ENCODE measurements around the gene MAP2K1.

DNA sequence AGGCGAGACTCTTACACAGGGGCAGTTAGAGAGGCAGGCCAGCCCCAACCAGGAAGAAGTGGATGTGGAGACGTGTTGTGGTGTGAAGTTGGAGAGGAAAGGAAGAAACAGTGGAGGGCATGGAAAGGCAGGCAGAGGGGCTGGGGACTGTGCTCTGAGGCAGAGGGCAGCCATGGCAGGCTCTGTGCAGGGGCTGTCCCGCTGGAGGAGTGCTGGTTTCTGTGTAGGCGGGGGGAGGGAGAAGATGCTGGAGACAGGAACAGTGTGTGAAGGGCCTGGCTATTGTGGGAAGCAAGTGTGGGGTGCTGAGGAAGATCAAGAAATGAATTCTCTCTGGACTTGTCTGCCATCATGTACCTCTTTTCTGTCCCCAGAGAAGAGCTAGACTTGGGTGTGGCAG lies 89.8 kb downstream of the MAP2K1 start:
- TF ChIP-seq EZH2 (optimal IDR thresholded peaks at IDR 0.05; ENCODE audit: low read depth, low read length) (no peak), EZH2phosphoT487 (IDR thresholded peaks at IDR 0.05; ENCODE audit: low read length) (no peak)
- TF ChIP-seq, protein P1, sequence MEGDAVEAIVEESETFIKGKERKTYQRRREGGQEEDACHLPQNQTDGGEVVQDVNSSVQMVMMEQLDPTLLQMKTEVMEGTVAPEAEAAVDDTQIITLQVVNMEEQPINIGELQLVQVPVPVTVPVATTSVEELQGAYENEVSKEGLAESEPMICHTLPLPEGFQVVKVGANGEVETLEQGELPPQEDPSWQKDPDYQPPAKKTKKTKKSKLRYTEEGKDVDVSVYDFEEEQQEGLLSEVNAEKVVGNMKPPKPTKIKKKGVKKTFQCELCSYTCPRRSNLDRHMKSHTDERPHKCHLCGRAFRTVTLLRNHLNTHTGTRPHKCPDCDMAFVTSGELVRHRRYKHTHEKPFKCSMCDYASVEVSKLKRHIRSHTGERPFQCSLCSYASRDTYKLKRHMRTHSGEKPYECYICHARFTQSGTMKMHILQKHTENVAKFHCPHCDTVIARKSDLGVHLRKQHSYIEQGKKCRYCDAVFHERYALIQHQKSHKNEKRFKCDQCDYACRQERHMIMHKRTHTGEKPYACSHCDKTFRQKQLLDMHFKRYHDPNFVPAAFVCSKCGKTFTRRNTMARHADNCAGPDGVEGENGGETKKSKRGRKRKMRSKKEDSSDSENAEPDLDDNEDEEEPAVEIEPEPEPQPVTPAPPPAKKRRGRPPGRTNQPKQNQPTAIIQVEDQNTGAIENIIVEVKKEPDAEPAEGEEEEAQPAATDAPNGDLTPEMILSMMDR (IDR thresholded peaks at IDR 0.05; ENCODE audit: low read length) = no peak
